Measurements from ENCODE around the gene ILDR2.

- TF ChIP-seq CTCF (IDR thresholded peaks at IDR 0.05) (no peak), POLR2A (IDR thresholded peaks at IDR 0.05) (no peak)
Observed at GRCh38 chr1:166969074-166969677, 6.2 kb downstream of the ILDR2 start.

All from adrenal gland (tissue), 5 donors.